Aorta (tissue), 5 donors: ENCODE results near the gene AHR. TPM values are rescaled to one million over a fixed set of nuclear protein-coding genes. Genes with fewer than 3 reads are reported as not detected.

Source experiments
- ATAC-seq: fragments of 200-7000 bp; cut with Tn5 transposase; one replicate; pipeline ENCODE4 v1.9.1; 2022; ENCODE audit warnings: moderate library complexity; ENCODE audit not compliant: low FRiP score
- DNase-seq, 2 donors: peaks; one replicate each; pipeline ENCODE4 v3.0.0-alpha.2; 2020
- H3K27ac ChIP-seq, 2 donors: one replicate each; pipeline ENCODE4 v1.5.1; 2013; ENCODE audit warnings: low read length in 2 of 2, mild to moderate bottlenecking in 2 of 2, moderate library complexity in 2 of 2, control low read depth in 1 of 2, inconsistent platforms in 1 of 2, low read depth in 1 of 2
- H3K27me3 ChIP-seq, 2 donors: one replicate each; pipeline ENCODE4 v1.6.1; 2013; ENCODE audit warnings: control low read depth in 1 of 2, low read length in 1 of 2, mild to moderate bottlenecking in 1 of 2, moderate library complexity in 1 of 2; ENCODE audit not compliant: insufficient read depth in 2 of 2, control insufficient read depth in 1 of 2
- H3K36me3 ChIP-seq, 2 donors: one replicate each; pipeline ENCODE4 v1.6.1; 2013; ENCODE audit warnings: control low read depth in 1 of 2, low read length in 1 of 2, mild to moderate bottlenecking in 1 of 2; ENCODE audit not compliant: insufficient read depth in 2 of 2, control insufficient read depth in 1 of 2
- H3K4me1 ChIP-seq, 2 donors: one replicate each; pipeline ENCODE4 v1.6.1; 2013; ENCODE audit warnings: low read length in 2 of 2, control low read depth in 1 of 2, mild to moderate bottlenecking in 1 of 2, moderate library complexity in 1 of 2; ENCODE audit not compliant: insufficient read depth in 2 of 2, control insufficient read depth in 1 of 2
- H3K4me3 ChIP-seq, 2 donors: one replicate each; pipeline ENCODE4 v1.5.1; 2013; ENCODE audit warnings: low read length in 2 of 2, control low read depth in 1 of 2, mild to moderate bottlenecking in 1 of 2
- H3K9me3 ChIP-seq: one replicate; pipeline ENCODE4 v1.6.1; 2013; ENCODE audit warnings: mild to moderate bottlenecking, low read length; ENCODE audit not compliant: control insufficient read depth
- WGBS, 2 donors: extraction: QIAGEN DNeasy Blood & Tissue Kit; methylation state at CpG; one replicate each; pipeline ENCODE4 v1.1.7; 2013; 5-methylcytosine and 5-hydroxymethylcytosine counted together
- intact Hi-C, 2 donors: fragments of 100-400 bp; cut with DNase I; formaldehyde crosslinking; loops; one replicate each; pipeline versions ENCODE4 v1.14.2 to v1.15.0; 2022
- polyA plus RNA-seq, 2 donors: library from polyadenylated mRNA; stranded (reverse); fragments of 200-250 nt; gene quantifications; one replicate each; pipeline ENCODE4 v1.2.3, GENCODE V29; 2013
- total RNA-seq, 2 donors: library from RNA; stranded (reverse); fragmentation: NEBNext Ultra II Directional; extraction: Animal tissue kit (Norgen Biotek cat#: 25700); gene quantifications; one replicate each; pipeline ENCODE4 v1.2.1, GENCODE V29; 2021
- donor health status: healthy with polysubstance abuse.
- donor health status: Bipolar disorder and iron deficiency.
- donor health status: DM: no; HTN: no; CAD: no.
- donor health status: DM: no; HTN: no; CAD: no.
- donor health status: DM: yes; HTN: yes; CAD: no.

The AHR gene
- total and polyA plus RNA-seq, 4 donors: 16.9 to 117 (median 51.0) TPM

DNA sequence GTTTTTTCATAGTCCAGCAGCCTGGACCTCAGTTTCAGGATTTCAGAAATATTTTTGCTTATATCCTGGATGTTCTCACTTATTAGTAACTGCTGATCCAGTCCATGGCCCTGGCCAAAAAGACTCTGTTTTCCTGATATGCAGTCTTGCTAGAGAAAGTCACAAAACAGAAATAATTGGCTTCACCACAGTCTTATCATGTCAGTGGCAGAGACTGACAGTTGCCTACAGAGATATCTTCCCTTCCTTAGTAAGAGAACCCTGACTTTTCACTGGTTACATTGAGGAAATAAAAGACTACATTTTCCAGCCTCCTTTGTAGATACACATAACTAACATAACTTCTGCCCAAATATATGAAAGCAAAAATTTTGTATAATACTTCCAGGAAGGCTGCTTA, 56.6 kb downstream of the AHR start:
- no peaks in the 10 kb centered on the region for H3K4me1 ChIP-seq
- intact Hi-C loops: no loop called here
- H3K9me3 ChIP-seq: no peaks in the 10 kb centered on the region
- no peaks in the 10 kb centered on the region for H3K36me3 ChIP-seq
- H3K27me3 ChIP-seq: no peaks in the 10 kb centered on the region
- DNase-seq: no peak
- H3K4me3 ChIP-seq: no peak overlapping the region
- no peak for ATAC-seq
- no peak overlapping the region for H3K27ac ChIP-seq

DNA sequence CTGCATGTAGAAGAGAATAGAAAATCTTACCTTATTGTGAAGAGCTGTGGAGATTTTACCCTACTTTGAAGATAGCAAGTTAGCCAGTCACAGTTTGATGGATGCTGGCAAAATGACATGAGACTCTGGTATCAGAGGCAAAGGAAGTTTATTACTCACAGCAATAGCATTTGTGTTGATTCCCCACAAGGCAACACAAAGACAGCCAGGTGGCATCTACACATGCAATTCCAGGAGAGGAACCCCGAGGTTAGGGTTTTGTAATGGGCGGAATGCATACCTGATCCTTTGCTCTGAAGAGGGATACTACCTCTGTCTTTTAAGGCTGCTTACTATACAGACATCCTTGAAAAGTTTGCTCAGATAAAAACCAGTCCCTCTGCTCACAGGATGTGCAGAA, 59.5 kb downstream of the AHR start:
- intact Hi-C loops: no loop called here
- Histone ChIP-seq H3K4me3 (no peak overlapping the region), H3K27me3 (no peaks in the 10 kb centered on the region), H3K27ac (no peak overlapping the region), H3K4me1 (no peaks in the 10 kb centered on the region), H3K36me3 (no peaks in the 10 kb centered on the region), H3K9me3 (no peaks in the 10 kb centered on the region)
- DNase-seq (no peak), ATAC-seq (no peak)
- WGBS, 2 donors: 91 to 95% methylated on average over 2 of the region's 2 CpGs

DNA sequence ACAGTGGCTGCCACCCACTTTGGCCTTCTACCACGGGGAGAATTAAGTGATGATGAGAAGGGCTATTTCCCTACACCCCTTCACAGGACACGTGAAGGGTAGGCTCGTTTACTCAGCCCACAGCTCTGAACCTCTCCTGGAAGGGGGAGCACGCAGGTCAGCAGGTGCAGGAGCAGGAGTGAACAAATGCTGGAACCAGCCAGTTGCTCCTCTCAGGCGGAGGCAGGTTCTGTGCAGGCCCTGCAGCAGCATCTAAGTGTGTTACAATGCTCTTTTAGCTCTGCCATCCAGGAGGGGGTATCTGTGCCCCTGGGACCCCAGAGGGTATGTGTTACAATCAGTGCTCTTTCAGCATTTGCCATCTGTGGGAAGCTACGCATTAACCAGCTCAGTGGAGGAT, 61.2 kb downstream of the AHR start:
- H3K27ac ChIP-seq: no peak overlapping the region

GRCh38 chr7:17362439-17363105, 64.1 kb downstream of the AHR start:
- DNase-seq: no peak
- H3K9me3 ChIP-seq: no peaks in the 10 kb centered on the region
- H3K4me1 ChIP-seq: no peaks in the 10 kb centered on the region
- H3K27me3 ChIP-seq: no peaks in the 10 kb centered on the region
- no peak overlapping the region for H3K27ac ChIP-seq
- no peaks in the 10 kb centered on the region for H3K36me3 ChIP-seq
- intact Hi-C loops: no loop called here
- WGBS, 2 donors: 95% methylated on average over 23 of the region's 23 CpGs
- H3K4me3 ChIP-seq: no peak overlapping the region
- ATAC-seq: no peak

More for the DNA sequence above, 61.2 kb downstream of the AHR start:
- Histone ChIP-seq H3K4me1 (no peaks in the 10 kb centered on the region), H3K4me3 (no peak overlapping the region), H3K36me3 (no peaks in the 10 kb centered on the region), H3K27me3 (no peaks in the 10 kb centered on the region), H3K9me3 (no peaks in the 10 kb centered on the region)
- 93 to 94% methylated on average over 6 of the region's 6 CpGs for WGBS, 2 donors
- ATAC-seq: no peak
- intact Hi-C loops: no loop called here
- DNase-seq: no peak

- WGBS, 2 donors: 43 to 46% methylated on average over 2 of the region's 2 CpGs
Observed at GRCh38 chr7:17364671-17365070, 66.2 kb downstream of the AHR start.

GRCh38 chr7:17365775-17366174, 67.3 kb downstream of the AHR start:
- H3K27ac ChIP-seq: no peak overlapping the region
- peaks cover 0 to 4% of the 10 kb centered on the region in 2 donors for H3K4me1 ChIP-seq
- no peaks in the 10 kb centered on the region for H3K27me3 ChIP-seq
- no peak for DNase-seq
- no peaks in the 10 kb centered on the region for H3K36me3 ChIP-seq
- WGBS, 2 donors: 100% methylated on average over 1 of the region's 1 CpG
- no peak for ATAC-seq
- H3K9me3 ChIP-seq: no peaks in the 10 kb centered on the region
- no peak overlapping the region for H3K4me3 ChIP-seq
- intact Hi-C loops: no loop called here

More at GRCh38 chr7:17364671-17365070, 66.2 kb downstream of the AHR start:
- no peak for DNase-seq
- intact Hi-C loops: no loop called here
- H3K4me3 ChIP-seq: no peak overlapping the region
- ATAC-seq: no peak
- no peaks in the 10 kb centered on the region for H3K9me3 ChIP-seq
- no peak overlapping the region for H3K27ac ChIP-seq
- no peaks in the 10 kb centered on the region for H3K27me3 ChIP-seq
- H3K36me3 ChIP-seq: no peaks in the 10 kb centered on the region
- peaks cover 0 to 3% of the 10 kb centered on the region in 2 donors for H3K4me1 ChIP-seq

DNA sequence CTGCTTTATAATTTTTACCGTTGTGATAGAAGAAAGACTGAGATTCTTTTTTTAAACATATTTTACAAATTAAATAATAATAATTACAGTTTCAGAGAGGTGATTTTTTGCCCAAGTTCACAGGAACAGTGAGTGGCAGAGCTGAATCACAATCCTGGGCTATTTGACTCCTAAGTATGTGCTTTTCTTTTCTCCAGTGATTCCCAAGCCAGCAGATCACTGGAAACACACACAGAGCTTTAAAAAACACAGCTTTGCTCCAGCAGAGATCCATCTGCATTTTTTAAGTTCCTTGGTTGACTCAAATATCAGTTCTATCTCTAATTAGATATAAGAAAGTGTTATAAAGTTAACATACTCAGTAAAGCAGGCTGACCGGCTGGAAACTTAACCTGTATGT, 69.0 kb downstream of the AHR start:
- Histone ChIP-seq H3K4me3 (no peak overlapping the region), H3K36me3 (no peaks in the 10 kb centered on the region), H3K27me3 (no peaks in the 10 kb centered on the region), H3K9me3 (no peaks in the 10 kb centered on the region), H3K4me1 (peaks cover 6 to 8% of the 10 kb centered on the region in 2 donors), H3K27ac (no peak overlapping the region)
- no peak for DNase-seq
- WGBS, 2 donors: 62 to 68% methylated on average over 2 of the region's 2 CpGs
- no peak for ATAC-seq
- intact Hi-C loops: no loop called here

- ATAC-seq (no peak), DNase-seq (no peak)
- intact Hi-C loops: no loop called here
- Histone ChIP-seq H3K36me3 (no peaks in the 10 kb centered on the region), H3K4me1 (peaks cover 6 to 8% of the 10 kb centered on the region in 2 donors), H3K4me3 (no peak overlapping the region), H3K9me3 (no peaks in the 10 kb centered on the region), H3K27me3 (no peaks in the 10 kb centered on the region), H3K27ac (no peak overlapping the region)
- WGBS, 2 donors: 78 to 85% methylated on average over 3 of the region's 3 CpGs
Observed at GRCh38 chr7:17368856-17369524, 70.5 kb downstream of the AHR start.
